Urothelium cell line (cell line): ENCODE results near the gene RARRES2.
"Not testable (repeated sequence)": the region's sequence is repeated elsewhere in the genome, so short reads cannot be mapped to it uniquely, and the experiment has no call there.

ENCODE experiments used
- DNase-seq: peaks from one replicate; pipeline ENCODE4 v3.0.0; 2011; ENCODE audit warnings: low spot score, mixed read lengths
- FAIRE-seq: peaks from 2 replicates; lab custom pipeline; 2011; peaks lifted over from hg19 to GRCh38; lab: Jason Lieb, UNC

The RARRES2 gene

DNA sequence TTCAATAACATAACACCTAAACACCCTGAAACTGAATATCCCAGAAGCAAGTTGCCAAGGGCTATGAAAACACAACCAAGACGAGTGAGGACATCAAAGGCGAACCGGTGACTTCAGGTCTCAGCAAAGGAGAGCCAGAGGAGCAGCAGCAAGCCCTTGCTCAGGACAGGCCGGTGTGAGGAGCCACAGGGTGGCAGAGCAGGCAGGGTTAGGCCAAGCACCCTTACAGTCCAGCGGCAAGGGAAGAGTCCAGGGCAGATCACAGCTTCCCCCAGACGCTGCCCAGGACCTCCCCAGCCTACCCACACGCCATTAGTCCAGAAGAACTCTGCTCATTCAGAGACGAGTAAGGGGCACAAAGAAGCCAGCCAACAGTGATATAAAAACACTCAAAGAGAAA, 45.8 kb downstream of the RARRES2 start:
- not testable (repeated sequence) for DNase-seq, FAIRE-seq

DNA sequence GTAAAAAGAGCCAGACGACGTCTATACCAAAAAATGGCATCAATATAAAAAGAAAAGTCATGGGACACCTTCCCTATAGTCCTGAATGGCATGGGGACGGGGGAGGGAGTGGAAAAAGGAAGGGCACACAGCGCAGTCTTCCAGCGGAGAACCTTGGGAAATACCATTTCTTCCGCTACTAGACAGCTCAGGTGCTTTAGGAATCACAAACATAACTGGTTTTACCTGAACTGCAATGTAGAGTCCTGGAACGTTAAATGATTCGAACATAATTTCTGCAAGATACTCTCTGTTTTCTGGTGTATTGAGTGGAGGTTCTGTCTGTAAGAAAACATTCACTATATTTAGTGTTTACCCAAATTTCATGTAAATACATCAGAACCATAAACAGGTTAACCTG, 46.4 kb downstream of the RARRES2 start:
- not testable (repeated sequence) for DNase-seq, FAIRE-seq

DNA sequence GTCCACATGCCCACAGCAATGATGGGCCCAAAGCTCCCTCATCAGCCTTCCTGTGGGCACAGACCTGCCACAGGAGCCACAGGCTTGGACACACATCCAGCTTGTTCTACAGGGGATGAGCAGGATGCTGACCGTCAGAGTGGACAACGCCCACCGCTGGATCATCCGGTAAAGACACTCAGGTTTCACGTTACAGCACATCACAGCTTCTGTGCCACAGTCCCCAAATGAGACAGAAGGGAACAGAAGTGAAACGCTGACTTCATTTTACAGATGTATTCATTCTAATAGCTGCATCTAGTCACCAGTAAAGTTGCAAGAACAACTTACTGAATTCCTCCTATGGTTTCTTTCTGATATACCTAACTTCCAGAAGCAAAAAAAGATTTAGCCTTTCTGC, 51.1 kb downstream of the RARRES2 start:
- not testable (repeated sequence) for DNase-seq, FAIRE-seq

DNA sequence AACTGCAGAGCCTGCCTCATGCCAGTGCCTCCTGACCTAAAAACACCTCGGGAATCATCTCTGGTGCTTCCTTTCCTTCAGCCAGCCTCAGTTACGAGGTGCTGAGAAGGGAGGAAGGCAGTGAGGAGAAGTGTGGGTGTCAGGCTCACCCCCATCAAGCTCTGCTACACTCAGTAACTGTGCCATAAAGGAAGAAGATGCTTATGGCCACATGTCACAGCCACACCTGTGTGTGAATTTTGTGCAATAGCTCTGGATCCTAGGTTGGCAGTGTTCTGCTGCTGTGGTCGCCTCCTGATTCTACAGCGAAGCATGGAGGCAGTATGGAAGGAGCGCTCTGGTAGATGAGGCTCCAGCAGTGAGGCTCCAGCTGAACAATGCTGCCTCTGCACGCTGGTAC, 52.6 kb downstream of the RARRES2 start:
- not testable (repeated sequence) for DNase-seq, FAIRE-seq
